Measurements from ENCODE around the gene TBK1. TPM values are rescaled to one million over a fixed set of nuclear protein-coding genes. Genes with fewer than 3 reads are reported as not detected.

Gene TBK1
- total and polyA plus RNA-seq, 2 of the 13 experiments (the other 11 are each of a cell fraction or from before 2014, with no cell fraction given): 10.3 to 25.2 TPM

- TF ChIP-seq STAT6 (CRISPR knock-in tag; IDR thresholded peaks at IDR 0.05; ENCODE audit: borderline replicate concordance) (no peak; the same call in 1 of the 2 replicates), BCL6 (CRISPR knock-in tag; IDR thresholded peaks at IDR 0.05) (no peak), DBP (CRISPR knock-in tag; IDR thresholded peaks at IDR 0.05; ENCODE audit: not compliant biosample characterization) (no peak), SETDB1 (CRISPR knock-in tag; IDR thresholded peaks at IDR 0.05; ENCODE audit: borderline replicate concordance) (no peak), MEIS2 (CRISPR knock-in tag; IDR thresholded peaks at IDR 0.05) (peak; percentile 29), ZNF720 (CRISPR knock-in tag; IDR thresholded peaks at IDR 0.05) (no peak), ZBTB39 (CRISPR knock-in tag; IDR thresholded peaks at IDR 0.05) (0 out of 2 replicates have a peak, but pooled peaks have one; percentile 20), ZNF740 (CRISPR knock-in tag; IDR thresholded peaks at IDR 0.05) (no peak), BRD4 (CRISPR knock-in tag; IDR thresholded peaks at IDR 0.05) (peak; percentile 51; the same call in 1 of the 2 replicates), GABPB1 (CRISPR knock-in tag; IDR thresholded peaks at IDR 0.05) (peak; percentile 91), ZFAT (CRISPR knock-in tag; conservative IDR thresholded peaks at IDR 0.05) (no peak), TCF7L2 (IDR thresholded peaks at IDR 0.05; ENCODE audit: low read depth, low read length) (no peak), AGO1 (IDR thresholded peaks at IDR 0.05; ENCODE audit: low read depth, low read length, poor library complexity, severe bottlenecking) (no peak), ZNF3 (CRISPR knock-in tag; IDR thresholded peaks at IDR 0.05) (no peak), ZSCAN9 (CRISPR knock-in tag; IDR thresholded peaks at IDR 0.05; ENCODE audit: borderline replicate concordance) (no peak), HBP1 (CRISPR knock-in tag; IDR thresholded peaks at IDR 0.05; ENCODE audit: low read depth) (peak; percentile 60; the same call in 1 of the 2 replicates), ZBTB2 (CRISPR knock-in tag; IDR thresholded peaks at IDR 0.05; ENCODE audit: low read depth) (peak; percentile 69), SMAD3 (CRISPR knock-in tag; IDR thresholded peaks at IDR 0.05) (no peak), ZNF773 (CRISPR knock-in tag; IDR thresholded peaks at IDR 0.05; ENCODE audit: borderline replicate concordance) (no peak; the same call in 1 of the 2 replicates), TBL1XR1 (IDR thresholded peaks at IDR 0.05; ENCODE audit: borderline replicate concordance, low read length, partially characterized antibody) (no peak)
These were observed at the start of gene TBK1 (continued) for GRCh38 chr12:64451687-64452558.
